Transverse colon (tissue), 3 donors: ENCODE measurements around the gene COL23A1.

Experiments used
- POLR2A ChIP-seq: fragments of 450-650 bp; IDR thresholded peaks from one replicate; pipeline ENCODE4 v1.6.1; 2016; ENCODE audit warnings: antibody characterized with exemption, mild to moderate bottlenecking, moderate library complexity
- TF ChIP-seq, protein P1 (sequence below), 5 experiments: fragments of 200-600 bp in 3 of 5; fragments of 450-650 bp in 2 of 5; sonication (generic) in 3 of 5; IDR thresholded peaks; 1 replicate in 2 of 5; 2 replicates in 3 of 5; pipeline ENCODE4 v1.5.1; 2016 to 2017; ENCODE audit warnings: antibody characterized with exemption in 5 of 5, inconsistent platforms in 3 of 5, mild to moderate bottlenecking in 2 of 5, moderate library complexity in 1 of 5

- TF ChIP-seq POLR2A, result no peak
- TF ChIP-seq, protein P1, sequence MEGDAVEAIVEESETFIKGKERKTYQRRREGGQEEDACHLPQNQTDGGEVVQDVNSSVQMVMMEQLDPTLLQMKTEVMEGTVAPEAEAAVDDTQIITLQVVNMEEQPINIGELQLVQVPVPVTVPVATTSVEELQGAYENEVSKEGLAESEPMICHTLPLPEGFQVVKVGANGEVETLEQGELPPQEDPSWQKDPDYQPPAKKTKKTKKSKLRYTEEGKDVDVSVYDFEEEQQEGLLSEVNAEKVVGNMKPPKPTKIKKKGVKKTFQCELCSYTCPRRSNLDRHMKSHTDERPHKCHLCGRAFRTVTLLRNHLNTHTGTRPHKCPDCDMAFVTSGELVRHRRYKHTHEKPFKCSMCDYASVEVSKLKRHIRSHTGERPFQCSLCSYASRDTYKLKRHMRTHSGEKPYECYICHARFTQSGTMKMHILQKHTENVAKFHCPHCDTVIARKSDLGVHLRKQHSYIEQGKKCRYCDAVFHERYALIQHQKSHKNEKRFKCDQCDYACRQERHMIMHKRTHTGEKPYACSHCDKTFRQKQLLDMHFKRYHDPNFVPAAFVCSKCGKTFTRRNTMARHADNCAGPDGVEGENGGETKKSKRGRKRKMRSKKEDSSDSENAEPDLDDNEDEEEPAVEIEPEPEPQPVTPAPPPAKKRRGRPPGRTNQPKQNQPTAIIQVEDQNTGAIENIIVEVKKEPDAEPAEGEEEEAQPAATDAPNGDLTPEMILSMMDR (IDR thresholded peaks at IDR 0.05), result no peak
Observed at GRCh38 chr5:178478370-178478769, 111.8 kb downstream of the COL23A1 start.
